ENCODE measurements around the gene DENND2A. TPM values are rescaled to one million over a fixed set of nuclear protein-coding genes. Genes with fewer than 3 reads are reported as not detected.
"Not testable (repeated sequence)": the region's sequence is repeated elsewhere in the genome, so short reads cannot be mapped to it uniquely, and the experiment has no call there.

The DENND2A gene
- total RNA-seq, 1 experiment from 2014 or later = not detected

- peak; percentile 95 for DNase-seq (ENCODE audit: low spot score)
Observed at GRCh38 chr7:140517546-140518369, 122.9 kb downstream of the DENND2A start.

GRCh38 chr7:140512317-140513000 is 128.2 kb downstream of the DENND2A start:
- peak; percentile 83 for DNase-seq (ENCODE audit: low spot score)

- peak; percentile 45 for DNase-seq (ENCODE audit: low spot score)
Observed at GRCh38 chr7:140509789-140510188, 130.8 kb downstream of the DENND2A start.

- DNase-seq (ENCODE audit: low spot score) = not testable (repeated sequence)
Observed at GRCh38 chr7:140507556-140507955, 133.1 kb downstream of the DENND2A start.

GRCh38 chr7:140506788-140507464 is 133.7 kb downstream of the DENND2A start:
- DNase-seq (ENCODE audit: low spot score) = no peak

GRCh38 chr7:140501966-140502365 is 138.6 kb downstream of the DENND2A start:
- no peak for DNase-seq (ENCODE audit: low spot score)

- not testable (repeated sequence) for DNase-seq (ENCODE audit: low spot score)
Observed at GRCh38 chr7:140497807-140498206, 142.8 kb downstream of the DENND2A start.

- no peak for DNase-seq (ENCODE audit: low spot score)
Observed at GRCh38 chr7:140497241-140497769, 143.3 kb downstream of the DENND2A start.

- no peak for DNase-seq (ENCODE audit: low spot score)
Observed at GRCh38 chr7:140495514-140496097, 145.0 kb downstream of the DENND2A start.

- no peak for DNase-seq (ENCODE audit: low spot score)
Observed at GRCh38 chr7:140494867-140495266, 145.7 kb downstream of the DENND2A start.

GRCh38 chr7:140489026-140489359 is 151.6 kb downstream of the DENND2A start:
- DNase-seq (ENCODE audit: low spot score) = no peak

- no peak for DNase-seq (ENCODE audit: low spot score)
Observed at GRCh38 chr7:140485500-140486265, 154.9 kb downstream of the DENND2A start.

- no peak for DNase-seq (ENCODE audit: low spot score)
Observed at GRCh38 chr7:140484951-140485499, 155.6 kb downstream of the DENND2A start.

GRCh38 chr7:140484479-140484878 is 156.1 kb downstream of the DENND2A start:
- no peak for DNase-seq (ENCODE audit: low spot score)

GRCh38 chr7:140479739-140480084 is 160.9 kb downstream of the DENND2A start:
- no peak for DNase-seq (ENCODE audit: low spot score)

GRCh38 chr7:140479062-140479738 is 161.4 kb downstream of the DENND2A start, which contains the start of gene MKRN1:
Gene MKRN1 (minus strand): TSS chr7:140479505. CDS start chr7:140479344, 161 bp downstream.
- peak; percentile 95 for DNase-seq (ENCODE audit: low spot score)

- peak; percentile 58 for DNase-seq (ENCODE audit: low spot score)
Observed at GRCh38 chr7:140478246-140479061, 162.2 kb downstream of the DENND2A start.

- DNase-seq (ENCODE audit: low spot score) = no peak
Observed at GRCh38 chr7:140476698-140477261, 163.8 kb downstream of the DENND2A start.

Measured in HT-29 (cell line).